ENCODE data around the gene PTPRS.
"Not testable (repeated sequence)": the region's sequence is repeated elsewhere in the genome, so short reads cannot be mapped to it uniquely, and the experiment has no call there.

The PTPRS gene

GRCh38 chr19:5331790-5332189 lies 8.8 kb downstream of the PTPRS start:
- DNase-seq, result no peak

GRCh38 chr19:5330307-5330720 lies 10.3 kb downstream of the PTPRS start:
- peak; percentile 22 for DNase-seq

DNA sequence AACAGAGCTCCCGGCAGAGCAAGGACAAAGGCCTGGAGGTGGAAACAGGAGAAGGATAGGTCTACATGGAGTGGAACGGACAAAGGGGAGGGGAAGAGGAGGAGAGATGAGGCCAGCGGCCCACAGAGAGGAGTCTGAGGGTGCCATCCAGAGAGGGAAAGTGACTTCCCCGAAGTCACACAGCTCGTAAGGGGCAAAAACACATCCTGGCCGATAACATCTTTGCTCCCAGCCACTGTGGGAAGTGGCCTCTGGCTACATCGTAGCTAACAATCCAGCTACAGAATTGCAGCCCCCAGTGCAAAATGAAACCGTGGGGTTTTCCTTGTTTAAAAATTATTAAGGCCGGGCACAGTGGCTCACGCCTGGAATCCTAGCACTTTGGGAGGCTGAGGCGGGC lies 11.5 kb downstream of the PTPRS start:
- no peak for DNase-seq

DNA sequence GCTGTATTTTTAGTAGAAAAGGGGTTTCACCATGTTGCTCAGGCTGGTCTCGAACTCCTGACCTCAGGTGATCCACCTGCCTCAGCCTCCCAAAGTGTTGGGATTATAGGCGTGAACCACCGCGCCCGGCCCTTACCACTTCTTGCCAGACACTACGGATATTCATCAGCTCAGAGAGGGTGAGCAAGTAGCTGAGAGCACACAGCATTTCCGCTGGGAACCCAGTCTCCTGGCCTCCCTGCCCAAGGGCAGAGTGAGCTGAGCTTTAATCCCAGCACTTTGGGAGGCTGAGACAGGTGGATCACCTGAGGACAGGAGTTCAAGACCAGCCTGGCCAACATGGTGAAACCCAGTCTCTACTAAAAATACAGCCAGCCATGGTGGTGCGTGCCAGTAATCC lies 12.2 kb downstream of the PTPRS start:
- not testable (repeated sequence) for DNase-seq

DNA sequence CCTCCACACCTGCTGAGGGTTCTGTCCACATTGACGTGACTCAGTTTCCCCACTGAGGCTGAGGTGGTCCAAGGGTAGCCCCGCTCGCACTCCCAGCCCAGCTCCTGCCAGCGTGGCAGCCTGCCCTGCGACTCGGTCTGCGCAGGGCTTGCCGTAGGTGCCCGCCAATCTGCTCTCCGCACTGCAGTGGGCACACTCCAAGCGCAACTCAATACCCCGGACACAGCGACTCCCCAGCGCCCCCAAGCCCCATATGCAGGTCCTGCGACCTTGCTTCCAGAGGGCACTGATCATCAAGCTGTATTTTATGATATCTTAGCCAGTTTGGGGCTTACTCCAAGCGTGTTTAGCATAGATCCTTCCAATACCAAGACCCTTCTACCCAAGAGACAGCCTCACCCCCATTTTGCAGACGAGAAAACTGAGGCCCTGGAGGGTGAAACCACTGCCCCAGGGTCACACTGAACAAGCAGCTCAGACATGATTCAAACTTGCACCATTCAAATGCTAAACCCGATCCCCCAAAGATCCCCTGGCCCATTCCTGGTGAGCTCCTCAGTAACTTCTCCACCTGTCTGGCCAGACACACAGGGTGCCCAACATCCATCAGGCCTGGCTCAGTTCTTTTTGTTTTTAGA lies 13.5 kb downstream of the PTPRS start:
- no peak for DNase-seq

- DNase-seq, result no peak
Observed at GRCh38 chr19:5326545-5326944, 14.1 kb downstream of the PTPRS start.

GRCh38 chr19:5324947-5325346 lies 15.7 kb downstream of the PTPRS start:
- DNase-seq, result no peak

GRCh38 chr19:5323475-5323811 lies 17.2 kb downstream of the PTPRS start:
- no peak for DNase-seq

DNA sequence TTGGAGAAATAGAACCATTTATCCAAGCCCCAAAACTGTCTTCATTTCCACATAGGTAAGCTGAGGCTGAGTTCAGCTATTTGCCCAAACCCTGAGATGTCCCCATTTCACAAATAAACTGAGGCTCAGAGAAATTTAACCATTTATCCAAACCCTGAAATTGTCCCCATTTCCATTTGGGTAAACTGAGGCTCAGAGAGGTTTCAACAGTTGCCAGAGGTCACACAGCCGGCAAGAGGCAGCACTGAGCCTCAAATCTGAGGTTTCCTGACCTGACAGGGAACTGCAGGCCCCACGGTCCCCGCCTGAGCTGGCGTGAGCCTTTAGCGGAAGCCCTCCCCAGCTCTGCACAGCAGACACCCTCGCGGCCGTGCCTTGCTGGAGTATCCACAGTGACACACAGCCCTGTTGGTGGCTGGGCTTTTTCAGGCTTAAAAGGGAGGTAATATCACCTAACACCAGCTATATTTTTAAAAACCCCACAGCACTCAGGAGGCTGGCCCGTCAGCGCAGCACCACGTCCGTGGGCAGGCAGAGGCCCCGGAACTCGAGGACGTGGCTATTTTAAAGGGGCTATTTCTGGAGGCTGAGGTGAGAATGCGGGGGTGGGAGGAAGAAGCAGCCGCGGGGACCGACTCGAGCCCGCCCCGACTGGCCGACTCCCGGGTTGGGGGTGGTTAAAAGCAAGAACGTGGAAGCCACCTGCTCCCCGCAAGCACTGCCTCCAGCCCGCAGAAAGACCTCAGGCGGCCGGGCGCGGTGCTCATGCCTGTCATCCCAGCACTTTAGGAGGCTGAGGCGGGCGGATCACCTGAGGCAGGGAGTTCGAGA lies 18.5 kb downstream of the PTPRS start:
- peak; percentile 29 for DNase-seq

DNA sequence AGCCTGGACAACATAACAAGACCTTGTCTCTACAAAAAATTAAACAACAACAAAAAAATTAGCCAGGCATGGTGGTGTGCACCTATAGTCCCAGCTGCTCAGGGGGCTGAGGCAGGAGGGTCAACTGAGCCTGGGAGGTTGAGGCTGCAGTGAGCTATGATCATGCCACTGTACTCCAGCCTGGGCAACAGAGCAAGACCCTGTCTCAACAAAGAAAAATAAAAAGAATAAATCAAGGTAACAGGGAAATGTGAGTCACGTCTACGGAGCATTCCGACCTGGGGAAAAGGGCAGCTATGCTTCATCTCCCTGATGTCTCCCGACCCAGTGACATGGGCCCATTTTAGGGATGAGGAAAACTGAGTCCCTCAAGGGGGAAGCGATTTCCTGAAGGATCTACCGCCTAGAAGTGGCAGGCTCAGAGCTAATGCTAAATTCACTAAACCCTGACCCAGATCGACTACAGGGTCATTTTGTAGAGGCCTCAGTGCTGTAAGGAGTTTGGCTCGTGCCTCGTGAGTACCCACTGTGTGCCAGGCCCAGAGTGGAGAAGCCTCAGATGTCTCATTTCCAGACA lies 19.5 kb downstream of the PTPRS start:
- no peak for DNase-seq

GRCh38 chr19:5319516-5319915 lies 21.1 kb downstream of the PTPRS start:
- no peak for DNase-seq

GRCh38 chr19:5318306-5318705 lies 22.3 kb downstream of the PTPRS start:
- no peak for DNase-seq

DNA sequence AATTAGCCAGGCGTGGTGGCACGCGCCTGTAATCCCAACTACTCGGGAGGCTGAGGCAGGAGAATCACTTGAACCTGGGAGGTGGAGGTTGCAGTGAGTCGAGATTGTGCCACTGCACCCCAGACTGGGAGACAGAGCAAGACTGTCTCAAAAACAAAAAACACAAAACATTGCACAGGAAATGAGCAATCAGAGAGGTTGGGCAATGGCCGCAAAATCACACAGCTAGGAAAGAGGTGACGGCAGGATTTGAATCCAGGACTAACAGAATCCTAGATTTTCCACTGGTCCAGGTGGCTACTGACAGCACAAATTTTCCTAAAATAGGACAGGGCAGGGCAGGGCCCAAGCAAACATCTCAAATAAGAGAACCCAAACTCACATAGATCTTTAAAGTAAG lies 23.3 kb downstream of the PTPRS start:
- no peak for DNase-seq

DNA sequence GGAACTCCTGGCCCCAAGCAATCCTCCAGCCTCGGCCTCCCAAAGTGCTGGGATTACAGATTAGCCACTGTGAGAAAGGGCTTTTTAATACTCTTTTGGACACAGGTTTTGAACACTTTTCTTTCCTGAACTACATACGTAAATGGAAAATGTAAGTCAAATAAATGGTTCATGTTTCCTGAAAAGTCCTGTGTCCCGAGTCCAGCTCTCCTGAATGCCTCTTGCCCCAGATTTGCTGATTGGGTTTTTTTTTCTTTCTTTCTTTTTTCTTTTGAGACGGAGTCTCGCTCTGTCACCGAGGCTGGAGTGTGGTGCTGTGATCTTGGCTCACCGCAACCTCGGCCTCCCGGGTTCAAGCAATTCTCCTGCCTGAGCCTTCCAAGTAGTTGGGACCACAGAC lies 24.5 kb downstream of the PTPRS start:
- DNase-seq, result no peak

- DNase-seq, result no peak
Observed at GRCh38 chr19:5314907-5315298, 25.7 kb downstream of the PTPRS start.

DNA sequence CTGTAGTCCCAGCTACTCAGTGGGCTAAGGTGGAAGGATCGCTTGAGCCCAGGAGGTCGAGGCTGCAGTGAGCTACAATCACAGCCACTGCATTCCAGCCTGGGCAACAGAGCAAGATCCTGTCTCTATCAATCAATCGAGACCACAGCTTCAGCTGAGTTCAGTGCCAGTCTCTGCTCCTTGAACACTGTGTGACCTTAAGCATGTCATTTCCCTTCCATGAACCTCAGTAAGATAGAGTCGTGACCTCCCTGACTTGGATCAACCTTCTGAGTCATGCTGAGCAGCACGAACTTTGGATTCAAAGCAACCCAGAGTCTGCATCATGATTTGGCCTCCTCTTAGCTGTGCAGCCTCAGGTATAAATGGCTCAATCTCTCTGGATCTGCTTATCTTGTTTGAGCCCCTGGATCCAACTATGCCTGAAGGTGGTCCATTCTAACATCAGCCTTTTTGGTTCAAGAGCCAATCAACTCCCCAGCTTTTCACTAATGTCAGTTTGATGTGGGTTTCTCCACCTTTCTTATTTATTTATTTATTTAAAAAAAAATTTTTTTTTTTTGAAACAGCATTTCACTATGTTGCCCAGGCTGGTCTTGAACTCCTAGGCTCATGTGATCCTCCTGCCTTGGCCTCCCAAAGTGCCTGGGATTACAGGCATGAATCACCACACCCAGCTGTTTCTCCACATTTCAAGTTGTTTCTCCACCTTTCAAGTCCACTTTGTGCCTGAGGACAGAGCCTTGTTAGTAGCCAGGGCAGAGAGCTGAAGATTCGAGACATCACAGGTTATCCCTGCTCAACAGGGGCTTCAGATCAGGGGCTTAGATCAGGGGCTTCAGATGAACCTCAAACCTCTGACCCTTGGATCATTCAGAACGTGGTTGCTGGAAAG lies 26.4 kb downstream of the PTPRS start:
- no peak for DNase-seq

- no peak for DNase-seq
Observed at GRCh38 chr19:5313307-5313706, 27.3 kb downstream of the PTPRS start.

DNA sequence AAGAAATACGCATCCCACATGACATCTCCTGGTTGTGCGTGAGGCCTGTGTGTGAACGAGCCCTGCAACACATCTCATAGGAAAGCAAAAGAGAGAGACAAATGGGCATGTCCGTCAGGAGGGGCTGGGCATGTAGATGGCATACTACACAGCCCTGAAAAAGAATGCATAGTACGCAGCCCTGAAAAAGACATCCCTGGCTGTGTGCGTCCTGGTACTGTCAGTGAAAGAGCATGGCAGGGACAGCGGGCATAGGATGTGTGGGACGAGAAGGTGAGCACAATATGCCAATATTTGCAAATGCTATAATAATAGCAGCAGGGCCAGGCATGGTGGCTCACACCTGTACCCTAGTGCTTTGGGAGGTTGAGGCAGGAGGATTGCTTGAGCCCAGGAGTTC lies 28.6 kb downstream of the PTPRS start:
- no peak for DNase-seq

- DNase-seq, result no peak
Observed at GRCh38 chr19:5309438-5310204, 31.0 kb downstream of the PTPRS start.

GRCh38 chr19:5308451-5309437 lies 31.9 kb downstream of the PTPRS start:
- DNase-seq, result no peak

GRCh38 chr19:5307655-5308054 lies 33.0 kb downstream of the PTPRS start:
- DNase-seq, result no peak

All from activated CD4-positive, alpha-beta T cell treated with anti-CD3 and anti-CD28 coated beads, Interleukin-10, Interleukin-2, amounts not matched to agents 100 ng/mL and 50 ng/mL, durations not matched to agents 16 hours and 8 hours (primary cell).